Stimulated activated CD4-positive, alpha-beta T cell treated with anti-CD3 and anti-CD28 coated beads, Interleukin-4, amount 100 ng/mL, for 48 hours (primary cell): ENCODE data around the gene MCTP2.
A peak's percentile ranks its signal among the peaks of the same experiment; 100 is the strongest.

Experiments used
- DNase-seq, 2 donors: peaks; one replicate each; pipeline ENCODE4 v3.0.0-alpha.2; 2020; ENCODE audit warnings: low read depth in 2 of 2

Gene MCTP2

GRCh38 chr15:94298364-94298763 lies 67.0 kb downstream of the MCTP2 start:
- DNase-seq: no peak

GRCh38 chr15:94300612-94301011 lies 69.3 kb downstream of the MCTP2 start:
- no peak for DNase-seq

GRCh38 chr15:94305133-94305532 lies 73.8 kb downstream of the MCTP2 start:
- DNase-seq: no peak

GRCh38 chr15:94306700-94307650 lies 75.6 kb downstream of the MCTP2 start:
- DNase-seq: no peak

GRCh38 chr15:94312946-94313345 lies 81.6 kb downstream of the MCTP2 start:
- no peak for DNase-seq

GRCh38 chr15:94314639-94315038 lies 83.3 kb downstream of the MCTP2 start:
- DNase-seq: no peak

- no peak for DNase-seq
These were observed 85.8 kb downstream of the MCTP2 start for GRCh38 chr15:94317211-94317610.

GRCh38 chr15:94322141-94322540 lies 90.8 kb downstream of the MCTP2 start:
- DNase-seq: no peak

- DNase-seq: no peak
These were observed 91.7 kb downstream of the MCTP2 start for GRCh38 chr15:94323076-94323475.

GRCh38 chr15:94324117-94324826 lies 92.9 kb downstream of the MCTP2 start:
- peak; percentile 30 to 37 for DNase-seq

- DNase-seq: no peak
These were observed 93.7 kb downstream of the MCTP2 start for GRCh38 chr15:94324835-94325767.

- no peak for DNase-seq
These were observed 96.1 kb downstream of the MCTP2 start for GRCh38 chr15:94327356-94327936.

GRCh38 chr15:94331731-94332130 lies 100.4 kb downstream of the MCTP2 start:
- DNase-seq: no peak

- no peak for DNase-seq
These were observed 104.3 kb downstream of the MCTP2 start for GRCh38 chr15:94335616-94336015.

- DNase-seq: no peak
These were observed 105.6 kb downstream of the MCTP2 start for GRCh38 chr15:94336817-94337467.

GRCh38 chr15:94338243-94338846 lies 107.0 kb downstream of the MCTP2 start:
- no peak for DNase-seq

- no peak for DNase-seq
These were observed 114.9 kb downstream of the MCTP2 start for GRCh38 chr15:94346282-94346681.

- no peak for DNase-seq
These were observed 116.7 kb downstream of the MCTP2 start for GRCh38 chr15:94348084-94348483.

GRCh38 chr15:94351031-94351535 lies 119.7 kb downstream of the MCTP2 start:
- DNase-seq: no peak
